HG02763 (cell line): Measurements from ENCODE around the gene PTPRM.

Experiments
- ATAC-seq: cut with Tn5 transposase; IDR thresholded peaks from one replicate; pipeline ENCODE4 v1.9.1; 2021; ENCODE audit warnings: mild to moderate bottlenecking, moderate library complexity; ENCODE audit not compliant: unreplicated experiment

Gene PTPRM

GRCh38 chr18:7789856-7790552 lies 222.9 kb downstream of the PTPRM start:
- no peak for ATAC-seq

- ATAC-seq = no peak
Observed at GRCh38 chr18:7793100-7793499, 226.0 kb downstream of the PTPRM start.

- ATAC-seq = no peak
Observed at GRCh38 chr18:7803956-7804469, 236.9 kb downstream of the PTPRM start.

- no peak for ATAC-seq
Observed at GRCh38 chr18:7805096-7805495, 238.0 kb downstream of the PTPRM start.

- ATAC-seq = no peak
Observed at GRCh38 chr18:7805880-7806279, 238.8 kb downstream of the PTPRM start.

GRCh38 chr18:7807936-7808453 lies 240.9 kb downstream of the PTPRM start:
- ATAC-seq = no peak

GRCh38 chr18:7808992-7809391 lies 241.9 kb downstream of the PTPRM start:
- ATAC-seq = no peak

GRCh38 chr18:7809455-7809854 lies 242.3 kb downstream of the PTPRM start:
- no peak for ATAC-seq

GRCh38 chr18:7809978-7810377 lies 242.9 kb downstream of the PTPRM start:
- ATAC-seq = no peak

GRCh38 chr18:7812431-7813063 lies 245.4 kb downstream of the PTPRM start:
- no peak for ATAC-seq

GRCh38 chr18:7813131-7813530 lies 246.0 kb downstream of the PTPRM start:
- ATAC-seq = no peak

- ATAC-seq = no peak
Observed at GRCh38 chr18:7814754-7815315, 247.7 kb downstream of the PTPRM start.

GRCh38 chr18:7815787-7816186 lies 248.7 kb downstream of the PTPRM start:
- no peak for ATAC-seq

GRCh38 chr18:7817575-7818230 lies 250.6 kb downstream of the PTPRM start:
- ATAC-seq = no peak

GRCh38 chr18:7821784-7822183 lies 254.7 kb downstream of the PTPRM start:
- no peak for ATAC-seq

GRCh38 chr18:7822435-7823331 lies 255.6 kb downstream of the PTPRM start:
- no peak for ATAC-seq

GRCh38 chr18:7824970-7825369 lies 257.9 kb downstream of the PTPRM start:
- no peak for ATAC-seq

- peak; percentile 77 for ATAC-seq
Observed at GRCh38 chr18:7830468-7830867, 263.4 kb downstream of the PTPRM start.

- ATAC-seq = no peak
Observed at GRCh38 chr18:7839548-7839947, 272.4 kb downstream of the PTPRM start.

GRCh38 chr18:7840411-7840810 lies 273.3 kb downstream of the PTPRM start:
- ATAC-seq = no peak
